AG08395 (cell line): ENCODE measurements around the gene MYO18A.

ENCODE experiments used
- DNase-seq: peaks from one replicate; pipeline ENCODE4 v3.0.0; 2012; ENCODE audit warnings: mixed read lengths, low spot score

Gene MYO18A

DNA sequence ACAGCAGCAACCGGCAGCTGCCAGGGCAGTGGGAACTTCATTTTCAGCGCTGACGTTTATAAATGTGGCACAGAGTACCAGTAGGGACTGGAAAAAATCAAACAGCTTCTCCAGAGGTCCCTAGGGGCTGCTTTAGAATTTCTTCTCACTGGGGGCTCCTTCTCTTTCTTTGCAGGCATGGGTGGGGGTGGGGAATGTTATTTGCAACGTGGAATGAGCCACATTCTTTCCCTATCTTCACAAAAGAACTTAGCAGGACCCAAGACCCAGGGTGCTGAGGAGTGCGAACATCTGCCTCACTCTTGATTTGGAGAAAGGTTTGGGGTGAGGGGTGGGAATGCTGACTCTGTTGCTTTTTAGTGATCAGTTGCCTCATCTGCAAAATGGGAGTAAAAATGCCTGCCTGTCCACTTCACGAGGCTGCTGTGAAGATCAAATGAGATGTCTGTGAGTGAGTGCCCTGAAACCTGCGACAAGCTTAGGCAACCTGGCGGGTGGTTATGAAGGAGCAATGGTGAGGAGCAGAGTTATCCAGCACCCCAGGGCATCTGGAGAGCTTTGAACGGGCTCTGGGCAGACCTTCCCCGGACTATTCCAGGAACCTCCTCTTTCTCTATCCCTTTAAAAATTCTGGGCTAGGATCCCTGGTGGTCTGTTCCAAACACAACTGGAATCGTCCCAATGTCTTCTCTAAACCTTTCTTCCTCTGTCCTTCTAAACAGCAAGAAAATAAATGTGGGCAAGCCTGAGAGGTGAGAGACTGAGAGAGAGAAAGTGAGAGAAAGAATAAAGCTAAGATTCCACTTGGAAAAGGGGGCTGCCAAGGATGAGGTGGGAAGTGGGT is 148.0 kb downstream of the MYO18A start:
- DNase-seq = no peak

GRCh38 chr17:29031488-29031887 is 148.7 kb downstream of the MYO18A start:
- DNase-seq = no peak

- DNase-seq = no peak
Measured at GRCh38 chr17:29024316-29024952, 155.8 kb downstream of the MYO18A start.

GRCh38 chr17:29022074-29022473 is 158.1 kb downstream of the MYO18A start:
- no peak for DNase-seq

DNA sequence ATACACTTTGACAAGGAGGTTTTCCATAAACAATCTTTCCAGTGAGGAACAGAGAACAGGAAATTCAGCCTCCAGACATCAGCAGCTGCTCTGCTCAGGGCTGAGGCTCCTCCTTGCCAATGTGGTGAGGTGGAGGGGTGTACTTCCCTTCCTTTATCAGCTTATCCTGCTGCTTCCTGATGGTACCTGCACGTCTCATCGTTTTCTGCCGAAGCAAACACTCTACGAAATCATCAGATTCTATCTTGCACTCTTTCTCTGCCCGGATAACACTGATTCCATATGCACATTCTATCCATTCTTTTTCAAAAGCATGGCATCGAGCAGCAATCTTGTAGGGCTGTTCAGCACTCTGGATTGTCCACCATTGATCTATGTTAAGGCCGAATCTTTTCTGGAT is 159.0 kb downstream of the MYO18A start:
- no peak for DNase-seq
